Adrenal gland (tissue), 12 donors: ENCODE measurements around the gene CDH15. TPM values are rescaled to one million over a fixed set of nuclear protein-coding genes. Genes with fewer than 3 reads are reported as not detected.

Experiments
- DNase-seq, 7 donors: peaks; one replicate each; pipeline ENCODE4 v3.0.0-alpha.2; 2019 to 2020
- H3K27ac ChIP-seq, 5 donors: fragments of 200-600 bp; sonication (generic) in 4 of 5; 1 replicate in 3 of 5; 2 replicates in 2 of 5; pipeline versions ENCODE4 v1.5.1 to v1.8.0; 2016 to 2020; ENCODE audit warnings: mild to moderate bottlenecking in 1 of 5
- H3K27me3 ChIP-seq: fragments of 200-600 bp; 2 replicates; pipeline ENCODE4 v1.8.0; 2021
- H3K36me3 ChIP-seq, 2 donors: fragments of 200-600 bp; replicated peaks in 1 of 2; 1 replicate in 1 of 2; 2 replicates in 1 of 2; pipeline versions ENCODE4 v1.5.1 to v1.8.0; 2018 to 2022
- H3K4me1 ChIP-seq, 2 donors: fragments of 200-600 bp; replicated peaks in 1 of 2; 1 replicate in 1 of 2; 2 replicates in 1 of 2; pipeline versions ENCODE4 v1.5.1 to v1.8.0; 2018 to 2021
- H3K4me3 ChIP-seq, 4 donors: fragments of 200-600 bp; sonication (generic) in 3 of 4; one replicate each; pipeline ENCODE4 v1.5.1; 2016 to 2018
- H3K9me3 ChIP-seq, 3 donors: fragments of 200-600 bp; sonication (generic) in 1 of 3; replicated peaks in 1 of 3; 1 replicate in 2 of 3; 2 replicates in 1 of 3; pipeline versions ENCODE4 v1.5.1 to v1.8.0; 2016 to 2021
- POLR2A ChIP-seq, 2 donors: fragments of 450-650 bp; IDR thresholded peaks; one replicate each; pipeline ENCODE4 v1.6.1; 2017; ENCODE audit warnings: antibody characterized with exemption in 2 of 2, mild to moderate bottlenecking in 2 of 2, moderate library complexity in 1 of 2
- WGBS, 4 donors: extraction: QIAGEN DNeasy Blood & Tissue Kit in 2 of 4; methylation state at CpG; one replicate each; pipeline versions ENCODE4 v1.1.5 to v1.1.7; 2013 to 2017; 5-methylcytosine and 5-hydroxymethylcytosine counted together
- intact Hi-C, 2 donors: fragments of 100-400 bp; cut with DNase I; formaldehyde crosslinking; loops; one replicate each; pipeline versions ENCODE4 v1.14.1 to v1.15.0; 2022 to 2023
- polyA plus RNA-seq, 3 donors: library from polyadenylated mRNA; stranded (reverse); fragments of 200-250 nt in 2 of 3; fragments of 350-450 nt in 1 of 3; fragmentation: Illumina TruSeq in 1 of 3; extraction: RNeasy Lipid Tissue Mini Kit (QIAGEN cat#74804) in 1 of 3; gene quantifications; one replicate each; pipeline ENCODE4 v1.2.3, GENCODE V29; 2013 to 2014
- total RNA-seq, 9 donors: library from RNA; depleted of rRNA in 4 of 9; stranded (reverse); fragments of >200 nt in 4 of 9; fragments of 120-200 nt in 1 of 9; fragmentation: NEBNext Ultra II Directional in 1 of 9; extraction: Animal tissue kit (Norgen Biotek cat#: 25700) in 1 of 9; gene quantifications; one replicate each; pipeline versions ENCODE4 v1.1.0 to v1.2.4, GENCODE V29; 2013 to 2023
- TF ChIP-seq, protein P1 (sequence below), 6 experiments: fragments of 450-650 bp in 4 of 6; fragments of 200-600 bp in 2 of 6; sonication (generic) in 1 of 6; IDR thresholded peaks; 1 replicate in 5 of 6; 2 replicates in 1 of 6; pipeline versions ENCODE4 v1.5.1 to v1.8.0; 2016 to 2021; ENCODE audit warnings: antibody characterized with exemption in 6 of 6, mild to moderate bottlenecking in 2 of 6, moderate library complexity in 1 of 6
- donor health status: healthy with polysubstance abuse.
- donor health status: Bipolar disorder and iron deficiency.
- donor health status: DM: yes; HTN: yes; CAD: no.
- donor health status: DM: no; HTN: no; CAD: no.
- donor health status: DM: no; HTN: no; CAD: no.
- donor health status: DM: yes; HTN: yes; CAD: no.

CDH15 gene
- total and polyA plus RNA-seq, 12 donors = 0.05 to 0.32 (median 0.17) TPM; not detected in 1

DNA sequence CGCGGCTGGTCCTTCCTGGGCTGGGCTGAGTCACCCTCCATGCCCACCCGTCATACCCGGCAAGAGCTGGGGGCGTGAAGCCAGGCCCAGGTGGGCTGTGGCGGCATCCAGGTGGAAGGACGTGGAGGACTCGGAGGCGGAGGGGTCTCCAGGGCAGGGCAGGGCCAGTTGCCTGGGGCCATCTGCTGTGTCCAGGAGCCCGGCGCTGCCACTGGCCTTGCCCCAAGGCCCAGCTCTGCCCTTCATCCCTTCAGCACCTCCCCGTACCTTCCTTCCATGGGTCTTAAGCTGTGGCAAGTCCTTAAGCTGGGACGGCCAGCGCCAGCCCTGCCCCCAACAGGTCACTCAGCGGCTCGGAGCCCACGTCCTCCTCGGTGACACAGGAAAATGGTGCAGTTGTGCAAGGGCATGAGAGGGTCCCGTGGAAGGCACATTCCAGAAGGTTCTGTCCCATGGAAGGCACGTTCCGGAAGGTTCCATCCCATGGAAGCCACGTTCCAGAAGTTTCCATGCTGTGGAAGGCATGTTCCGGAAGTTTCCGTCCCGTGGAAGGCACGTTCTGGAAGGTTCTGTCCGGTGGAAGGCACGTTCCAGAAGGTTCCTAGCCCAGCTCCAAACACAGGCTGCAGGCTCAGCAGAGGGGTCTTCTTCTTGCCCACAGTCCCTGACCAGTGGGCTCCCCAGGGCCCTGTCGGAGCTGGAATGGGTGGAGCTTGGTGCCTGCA lies 10.4 kb upstream of the CDH15 start:
- Histone ChIP-seq H3K4me3 (no peak overlapping the region), H3K36me3 (no peaks in the 10 kb centered on the region), H3K4me1 (peaks cover 2 to 6% of the 10 kb centered on the region in 2 donors), H3K9me3 (no peaks in the 10 kb centered on the region), H3K27me3 (no peaks in the 10 kb centered on the region), H3K27ac (no peak overlapping the region)
- no peak for DNase-seq
- TF ChIP-seq POLR2A (IDR thresholded peaks at IDR 0.05) = no peak
- TF ChIP-seq, protein P1, sequence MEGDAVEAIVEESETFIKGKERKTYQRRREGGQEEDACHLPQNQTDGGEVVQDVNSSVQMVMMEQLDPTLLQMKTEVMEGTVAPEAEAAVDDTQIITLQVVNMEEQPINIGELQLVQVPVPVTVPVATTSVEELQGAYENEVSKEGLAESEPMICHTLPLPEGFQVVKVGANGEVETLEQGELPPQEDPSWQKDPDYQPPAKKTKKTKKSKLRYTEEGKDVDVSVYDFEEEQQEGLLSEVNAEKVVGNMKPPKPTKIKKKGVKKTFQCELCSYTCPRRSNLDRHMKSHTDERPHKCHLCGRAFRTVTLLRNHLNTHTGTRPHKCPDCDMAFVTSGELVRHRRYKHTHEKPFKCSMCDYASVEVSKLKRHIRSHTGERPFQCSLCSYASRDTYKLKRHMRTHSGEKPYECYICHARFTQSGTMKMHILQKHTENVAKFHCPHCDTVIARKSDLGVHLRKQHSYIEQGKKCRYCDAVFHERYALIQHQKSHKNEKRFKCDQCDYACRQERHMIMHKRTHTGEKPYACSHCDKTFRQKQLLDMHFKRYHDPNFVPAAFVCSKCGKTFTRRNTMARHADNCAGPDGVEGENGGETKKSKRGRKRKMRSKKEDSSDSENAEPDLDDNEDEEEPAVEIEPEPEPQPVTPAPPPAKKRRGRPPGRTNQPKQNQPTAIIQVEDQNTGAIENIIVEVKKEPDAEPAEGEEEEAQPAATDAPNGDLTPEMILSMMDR (IDR thresholded peaks at IDR 0.05) = no peak
- intact Hi-C loops = loop anchor here in 1 of 2 donors (5.0 to 10.0 kb wide), 2 partner anchors 66 to 344 kb away; partner anchors contain the start of gene ACSF3
- 84 to 94% (median 86%) methylated on average over 23 to 29 of the region's 29 CpGs for WGBS, 4 donors

DNA sequence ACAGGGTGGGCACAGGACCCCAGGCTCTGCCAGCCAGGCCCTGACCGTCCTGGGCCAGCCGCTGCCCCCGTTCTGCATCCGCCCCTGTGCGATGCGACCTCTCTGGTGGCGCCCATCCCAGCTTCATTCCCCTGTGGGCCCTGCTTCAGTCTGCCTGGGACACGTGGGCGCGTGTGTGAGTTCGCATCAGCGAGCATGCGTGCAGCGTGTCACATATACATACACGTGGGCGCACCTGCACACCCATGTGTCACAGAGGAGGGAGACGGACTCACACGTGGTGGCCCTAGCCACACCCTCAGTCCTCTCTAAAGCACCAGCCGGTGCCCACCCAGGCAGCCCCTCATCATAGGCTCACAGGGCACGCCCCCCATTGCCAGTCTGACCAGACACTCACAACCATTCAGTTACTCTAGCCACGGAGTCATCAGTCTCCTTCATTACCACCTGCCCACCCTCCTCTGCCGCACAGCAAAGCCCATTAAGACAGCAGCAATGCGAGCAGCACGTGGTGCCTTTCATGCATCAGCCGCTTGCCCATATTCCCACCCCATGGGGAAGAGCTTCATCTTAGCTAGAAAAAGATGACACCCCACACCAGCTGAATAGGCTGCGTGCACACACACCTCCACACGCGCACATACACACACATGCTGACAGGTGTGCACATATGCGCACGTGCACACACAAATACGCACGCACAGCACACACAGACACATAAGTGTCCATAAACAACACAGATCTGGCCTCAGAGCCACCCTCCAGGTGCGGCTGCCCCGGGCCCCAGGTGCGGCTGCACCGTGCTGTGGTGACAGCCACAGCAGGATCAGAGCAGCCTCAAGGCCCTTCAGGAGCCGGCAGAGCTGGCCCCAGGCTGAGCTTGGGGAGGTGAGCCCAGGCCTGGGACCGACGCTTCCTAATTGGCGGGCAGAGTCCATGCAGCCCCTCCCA lies 9.5 kb upstream of the CDH15 start:
- Histone ChIP-seq H3K27me3 (no peaks in the 10 kb centered on the region), H3K36me3 (no peaks in the 10 kb centered on the region), H3K27ac (no peak overlapping the region), H3K4me3 (no peak overlapping the region), H3K9me3 (no peaks in the 10 kb centered on the region), H3K4me1 (peaks cover 0 to 3% of the 10 kb centered on the region in 2 donors)
- intact Hi-C loops = loop anchor here in 1 of 2 donors (5.0 to 10.0 kb wide), 2 partner anchors 67 to 345 kb away; partner anchors contain the start of gene ACSF3
- DNase-seq = no peak
- TF ChIP-seq, protein P1 (IDR thresholded peaks at IDR 0.05) = no peak
- TF ChIP-seq POLR2A (IDR thresholded peaks at IDR 0.05) = no peak
- WGBS, 4 donors = 85 to 92% (median 85%) methylated on average over 27 to 40 of the region's 40 CpGs

DNA sequence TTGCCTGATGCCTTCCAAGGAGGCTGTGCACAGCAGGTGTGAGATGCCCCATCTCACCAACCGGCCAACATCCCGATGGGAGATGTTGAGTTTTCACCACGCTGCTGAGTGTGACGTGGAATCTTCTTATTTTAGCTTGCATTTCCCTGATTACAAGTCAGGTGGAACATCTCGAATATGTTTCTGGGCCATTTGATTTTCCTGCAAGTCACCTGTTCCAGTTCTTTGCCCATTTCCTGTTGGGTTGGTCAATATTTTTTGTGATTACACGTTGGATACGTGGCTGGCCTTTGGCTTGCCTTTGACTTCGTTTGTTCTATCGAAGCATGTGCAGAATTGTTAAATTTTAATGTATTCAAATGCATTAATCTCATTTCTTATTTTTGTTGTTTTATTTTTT lies 8.3 kb upstream of the CDH15 start:
- intact Hi-C loops = loop anchor here in 1 of 2 donors (5.0 to 10.0 kb wide), 2 partner anchors 68 to 346 kb away; partner anchors contain the start of gene ACSF3
- Histone ChIP-seq H3K27me3 (peaks cover 3% of the 10 kb centered on the region), H3K4me1 (peaks cover 0 to 9% of the 10 kb centered on the region in 2 donors), H3K27ac (no peak overlapping the region), H3K36me3 (no peaks in the 10 kb centered on the region), H3K9me3 (no peaks in the 10 kb centered on the region), H3K4me3 (no peak overlapping the region)
- TF ChIP-seq, protein P1 (IDR thresholded peaks at IDR 0.05) = no peak
- no peak for TF ChIP-seq POLR2A (IDR thresholded peaks at IDR 0.05)
- DNase-seq = no peak
- 85 to 92% (median 86%) methylated on average over 9 of the region's 9 CpGs for WGBS, 4 donors

DNA sequence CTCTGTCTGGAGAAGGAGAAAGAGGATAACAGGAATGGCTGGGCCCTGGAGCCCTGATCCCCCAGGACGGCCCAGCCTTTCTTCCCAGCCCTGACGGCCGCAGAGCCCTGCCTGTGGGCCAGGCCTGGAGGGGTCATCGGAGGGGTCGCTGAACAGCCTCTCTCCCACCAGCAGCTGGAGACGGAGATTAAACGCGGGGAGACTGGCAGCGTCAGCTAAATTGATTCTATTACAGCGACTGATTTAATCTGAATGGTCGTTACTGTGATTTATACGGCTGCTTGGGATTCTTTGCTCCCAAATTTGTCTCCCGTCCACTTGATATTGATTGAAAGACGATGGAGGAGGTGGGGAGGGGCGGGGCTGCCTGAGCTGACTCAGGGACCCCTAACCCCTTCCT lies 7.1 kb upstream of the CDH15 start:
- peaks cover 0 to 9% of the 10 kb centered on the region in 2 donors for H3K4me1 ChIP-seq
- 68 to 76% (median 72%) methylated on average over 10 to 15 of the region's 15 CpGs for WGBS, 4 donors
- no peak overlapping the region for H3K27ac ChIP-seq
- peaks cover 9% of the 10 kb centered on the region for H3K27me3 ChIP-seq
- TF ChIP-seq POLR2A (IDR thresholded peaks at IDR 0.05) = no peak
- TF ChIP-seq, protein P1 (IDR thresholded peaks at IDR 0.05) = no peak
- no peaks in the 10 kb centered on the region for H3K36me3 ChIP-seq
- no peak for DNase-seq
- no peaks in the 10 kb centered on the region for H3K9me3 ChIP-seq
- intact Hi-C loops = loop anchor here in 1 of 2 donors (5.0 to 10.0 kb wide), 2 partner anchors 70 to 347 kb away; partner anchors contain the start of gene ACSF3
- H3K4me3 ChIP-seq = no peak overlapping the region
